ENCODE measurements around the gene MEGF10.

GRCh38 chr5:127322403-127322802 lies 31.8 kb downstream of the MEGF10 start:
- TF ChIP-seq CTCF (IDR thresholded peaks at IDR 0.05) (no peak), POLR2A (IDR thresholded peaks at IDR 0.05) (no peak)
